Tibial artery (tissue), 4 donors: Measurements from ENCODE around the gene SETD3.
"Not testable (repeated sequence)": the region's sequence is repeated elsewhere in the genome, so short reads cannot be mapped to it uniquely, and the experiment has no call there.

Source experiments
- DNase-seq, 2 donors: peaks; one replicate each; pipeline ENCODE4 v3.0.0-alpha.2; 2019
- H3K27ac ChIP-seq, 2 donors: fragments of 200-600 bp; sonication (generic) in 1 of 2; 1 replicate in 1 of 2; 2 replicates in 1 of 2; pipeline ENCODE4 v1.5.1; 2018 to 2019; ENCODE audit warnings: mild to moderate bottlenecking in 1 of 2
- H3K27me3 ChIP-seq, 2 donors: fragments of 200-600 bp; sonication (generic) in 1 of 2; one replicate each; pipeline versions ENCODE4 v1.5.1 to v1.6.0; 2016 to 2019
- H3K36me3 ChIP-seq, 3 donors: fragments of 200-600 bp; sonication (generic) in 2 of 3; one replicate each; pipeline ENCODE4 v1.5.1; 2016 to 2019; ENCODE audit warnings: mild to moderate bottlenecking in 2 of 3
- H3K4me1 ChIP-seq, 4 donors: fragments of 200-600 bp; sonication (generic) in 2 of 4; 1 replicate in 3 of 4; 2 replicates in 1 of 4; pipeline ENCODE4 v1.5.1; 2016 to 2019
- H3K4me3 ChIP-seq, 2 donors: fragments of 200-600 bp; sonication (generic) in 1 of 2; 1 replicate in 1 of 2; 2 replicates in 1 of 2; pipeline ENCODE4 v1.5.1; 2018 to 2019; ENCODE audit warnings: mild to moderate bottlenecking in 2 of 2
- H3K9me3 ChIP-seq, 3 donors: fragments of 200-600 bp; sonication (generic) in 1 of 3; one replicate each; pipeline ENCODE4 v1.5.1; 2016 to 2019
- intact Hi-C: fragments of 100-400 bp; cut with DNase I; formaldehyde crosslinking; loops from one replicate; pipeline ENCODE4 v1.15.0; 2023; ENCODE audit warnings: low total_unique reads
- TF ChIP-seq, protein P1 (sequence below), 2 experiments: fragments of 200-600 bp in 1 of 2; fragments of 450-650 bp in 1 of 2; IDR thresholded peaks; one replicate each; pipeline ENCODE4 v1.5.1; 2017 to 2019; ENCODE audit warnings: antibody characterized with exemption in 2 of 2, mild to moderate bottlenecking in 1 of 2, moderate library complexity in 1 of 2

The SETD3 gene

DNA sequence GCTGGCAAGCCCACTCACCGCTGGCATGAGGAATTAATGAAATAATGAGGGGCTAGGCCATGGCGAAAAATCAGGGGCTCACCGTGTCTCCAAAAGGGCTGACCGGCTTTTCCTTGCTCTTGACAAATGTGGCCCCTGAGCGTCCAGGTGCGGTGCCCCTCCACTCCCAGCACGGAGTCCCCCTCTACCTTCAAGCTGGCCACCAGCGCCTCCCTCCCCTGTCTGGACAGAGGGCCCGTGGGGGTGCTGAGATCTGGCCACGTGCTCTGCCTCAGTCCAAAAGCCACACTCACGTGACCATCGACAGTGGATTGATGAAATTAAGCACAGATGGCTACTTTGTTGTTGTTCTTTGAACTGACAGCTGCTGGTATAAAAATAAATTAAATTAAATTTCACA, 129.9 kb downstream of the SETD3 start:
- Histone ChIP-seq H3K27ac (no peak overlapping the region), H3K4me3 (no peak overlapping the region), H3K4me1 (no peaks in the 10 kb centered on the region), H3K36me3 (no peaks in the 10 kb centered on the region), H3K9me3 (peaks cover 0 to 4% (median 0%) of the 10 kb centered on the region in 3 donors), H3K27me3 (peaks cover 0 to 14% of the 10 kb centered on the region in 2 donors)
- intact Hi-C loops, result no loop called here
- TF ChIP-seq, protein P1, sequence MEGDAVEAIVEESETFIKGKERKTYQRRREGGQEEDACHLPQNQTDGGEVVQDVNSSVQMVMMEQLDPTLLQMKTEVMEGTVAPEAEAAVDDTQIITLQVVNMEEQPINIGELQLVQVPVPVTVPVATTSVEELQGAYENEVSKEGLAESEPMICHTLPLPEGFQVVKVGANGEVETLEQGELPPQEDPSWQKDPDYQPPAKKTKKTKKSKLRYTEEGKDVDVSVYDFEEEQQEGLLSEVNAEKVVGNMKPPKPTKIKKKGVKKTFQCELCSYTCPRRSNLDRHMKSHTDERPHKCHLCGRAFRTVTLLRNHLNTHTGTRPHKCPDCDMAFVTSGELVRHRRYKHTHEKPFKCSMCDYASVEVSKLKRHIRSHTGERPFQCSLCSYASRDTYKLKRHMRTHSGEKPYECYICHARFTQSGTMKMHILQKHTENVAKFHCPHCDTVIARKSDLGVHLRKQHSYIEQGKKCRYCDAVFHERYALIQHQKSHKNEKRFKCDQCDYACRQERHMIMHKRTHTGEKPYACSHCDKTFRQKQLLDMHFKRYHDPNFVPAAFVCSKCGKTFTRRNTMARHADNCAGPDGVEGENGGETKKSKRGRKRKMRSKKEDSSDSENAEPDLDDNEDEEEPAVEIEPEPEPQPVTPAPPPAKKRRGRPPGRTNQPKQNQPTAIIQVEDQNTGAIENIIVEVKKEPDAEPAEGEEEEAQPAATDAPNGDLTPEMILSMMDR (IDR thresholded peaks at IDR 0.05), result no peak
- DNase-seq, result no peak

DNA sequence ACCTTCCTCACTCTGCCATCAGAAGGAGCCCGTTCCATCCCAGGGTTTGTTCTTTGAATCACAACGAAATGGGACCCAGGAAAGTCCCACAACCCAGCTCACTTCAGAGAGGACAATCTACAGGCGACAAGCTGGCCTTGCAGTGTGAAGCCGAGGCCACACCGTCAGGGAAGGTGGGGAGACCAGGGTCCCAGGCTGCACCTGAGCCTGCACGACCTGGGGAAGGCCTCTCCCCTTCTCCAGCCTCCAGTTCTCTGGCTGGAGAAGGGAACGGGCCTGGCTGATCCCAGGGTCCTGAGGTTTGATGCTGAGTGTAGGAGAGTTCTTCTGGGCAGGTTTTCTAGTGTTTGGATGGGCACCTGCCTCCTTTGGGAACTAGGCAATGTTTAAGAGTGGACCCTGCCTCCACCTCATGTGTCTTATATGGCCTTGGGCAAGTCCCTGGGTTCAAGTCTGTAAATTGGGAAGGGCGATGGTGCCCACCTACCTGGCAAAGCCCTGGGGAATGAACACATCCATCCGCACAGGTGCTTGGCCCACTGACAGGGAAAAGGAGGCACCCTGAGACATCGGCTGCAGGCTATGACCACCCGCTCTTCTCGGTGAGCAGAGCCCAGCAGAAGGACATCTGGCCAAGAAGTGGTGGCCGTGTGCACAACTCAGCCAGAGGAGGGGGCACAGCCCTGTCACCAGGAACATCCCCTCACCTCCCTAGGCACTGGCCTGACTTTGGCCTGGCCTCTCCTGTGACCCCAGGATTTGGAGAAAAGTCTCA, 130.8 kb downstream of the SETD3 start:
- no peak overlapping the region for H3K27ac ChIP-seq
- peaks cover 0 to 14% of the 10 kb centered on the region in 2 donors for H3K27me3 ChIP-seq
- H3K4me3 ChIP-seq, result no peak overlapping the region
- intact Hi-C loops, result no loop called here
- TF ChIP-seq, protein P1 (IDR thresholded peaks at IDR 0.05), result no peak
- no peaks in the 10 kb centered on the region for H3K4me1 ChIP-seq
- H3K36me3 ChIP-seq, result no peaks in the 10 kb centered on the region
- no peak for DNase-seq
- H3K9me3 ChIP-seq, result peaks cover 0 to 4% (median 0%) of the 10 kb centered on the region in 3 donors

DNA sequence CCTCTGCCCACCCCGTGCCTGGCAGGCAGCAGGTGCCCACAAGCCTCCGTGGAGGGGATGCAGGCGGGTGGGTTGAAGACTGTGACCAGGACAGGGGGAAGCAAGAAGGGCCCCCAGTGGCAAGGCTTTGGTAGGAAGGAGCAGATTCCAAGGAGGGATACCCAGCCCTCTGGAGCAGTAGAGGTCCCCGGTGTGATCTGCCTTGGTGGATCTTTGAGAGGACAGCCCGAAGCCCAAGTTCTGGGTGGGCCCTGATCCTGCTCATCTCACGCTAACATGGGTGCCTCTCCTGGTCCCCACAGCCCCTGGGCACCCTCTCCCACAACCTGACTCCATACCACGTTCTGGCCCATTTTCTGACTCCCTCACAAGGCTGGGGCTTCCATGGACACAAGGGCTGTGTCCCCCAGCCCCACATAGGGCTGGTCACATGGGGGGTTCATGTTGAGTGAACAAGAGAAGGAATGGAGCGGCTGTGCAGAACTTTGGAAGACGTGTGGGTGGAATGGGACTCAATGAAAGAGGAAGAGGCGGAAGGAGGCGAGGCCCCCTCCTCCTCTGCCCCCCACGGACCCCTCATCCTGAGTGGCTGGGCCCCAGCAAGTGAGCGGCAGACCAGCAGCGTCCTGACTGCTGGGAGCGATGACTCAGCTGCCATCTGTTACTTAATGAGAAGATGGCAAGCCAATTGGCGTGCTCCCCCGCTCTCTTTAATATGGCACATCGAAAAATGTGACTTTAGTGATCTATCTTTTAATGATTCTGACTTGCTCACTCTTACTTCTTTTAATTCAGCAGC, 131.6 kb downstream of the SETD3 start:
- Histone ChIP-seq H3K27ac (no peak overlapping the region), H3K36me3 (no peaks in the 10 kb centered on the region), H3K4me3 (no peak overlapping the region), H3K4me1 (no peaks in the 10 kb centered on the region), H3K27me3 (peaks cover 0 to 14% of the 10 kb centered on the region in 2 donors), H3K9me3 (peaks cover 0 to 1% (median 0%) of the 10 kb centered on the region in 3 donors)
- no peak for DNase-seq
- TF ChIP-seq, protein P1 (IDR thresholded peaks at IDR 0.05), result no peak
- intact Hi-C loops, result no loop called here

DNA sequence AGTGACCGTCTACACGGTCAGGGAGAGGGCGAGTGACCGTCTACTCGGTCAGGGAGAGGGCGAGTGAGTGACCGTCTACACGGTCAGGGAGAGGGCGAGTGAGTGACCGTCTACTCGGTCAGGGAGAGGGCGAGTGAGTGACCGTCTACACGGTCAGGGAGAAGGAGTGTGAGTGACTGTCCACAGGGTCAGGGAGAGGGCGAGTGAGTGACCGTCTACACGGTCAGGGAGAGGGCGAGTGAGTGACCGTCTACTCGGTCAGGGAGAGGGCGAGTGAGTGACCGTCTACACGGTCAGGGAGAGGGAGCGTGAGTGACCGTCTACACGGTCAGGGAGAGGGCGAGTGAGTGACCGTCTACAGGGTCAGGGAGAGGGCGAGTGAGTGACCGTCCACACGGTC, 132.4 kb downstream of the SETD3 start:
- H3K36me3 ChIP-seq, DNase-seq, H3K4me1 ChIP-seq, H3K27ac ChIP-seq, H3K4me3 ChIP-seq, intact Hi-C loops, H3K9me3 ChIP-seq: not testable (repeated sequence)
- peaks cover 0 to 11% of the 10 kb centered on the region in 2 donors for H3K27me3 ChIP-seq
